GM12891 (cell line): Measurements from ENCODE around the gene ARHGEF19.

Source experiments
- POLR2AphosphoS5 ChIP-seq: IDR thresholded peaks from 2 replicates; pipeline ENCODE4 v1.6.1; 2011; ENCODE audit warnings: low read depth, low read length, control low read depth
- TAF1 ChIP-seq: IDR thresholded peaks from 2 replicates; pipeline ENCODE4 v1.6.1; 2011; ENCODE audit warnings: low read depth, low read length, control low read depth

DNA sequence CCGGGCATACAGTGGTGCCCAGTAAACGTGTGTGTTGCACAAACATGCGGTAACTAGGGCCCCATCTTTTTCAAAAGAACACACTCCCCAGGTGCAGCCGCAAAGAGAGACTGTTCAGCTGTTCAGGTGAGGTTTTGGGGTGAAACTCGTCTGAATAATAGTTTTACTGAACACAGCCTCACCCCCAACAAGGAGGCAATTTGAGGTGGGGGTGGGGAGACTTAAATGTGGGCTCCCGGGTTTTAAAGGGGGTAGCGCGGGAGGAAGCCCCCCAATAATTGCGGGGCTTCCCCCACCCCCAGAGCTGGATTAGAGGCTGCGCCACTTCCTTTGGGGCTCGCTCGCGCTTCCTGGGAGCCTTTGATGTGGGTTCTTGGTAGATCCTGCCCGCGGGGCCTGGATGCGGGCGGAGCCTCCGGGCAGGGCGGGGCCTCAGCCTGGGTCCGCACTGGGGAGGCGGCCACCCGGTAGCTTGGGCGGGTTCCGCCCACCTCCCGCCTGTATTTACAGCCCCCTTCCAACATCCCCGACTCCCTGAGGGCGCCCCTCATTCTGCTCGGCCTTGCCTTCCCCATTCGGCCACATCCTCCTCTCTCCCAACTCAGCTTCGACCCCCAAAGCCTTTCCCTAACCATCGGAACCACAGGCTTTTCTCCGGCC, 50.2 kb downstream of the ARHGEF19 start:
- TF ChIP-seq POLR2AphosphoS5 (no peak), TAF1 (no peak)
